ENCODE measurements around the gene CSTF1.
A peak's percentile ranks its signal among the peaks of the same experiment; 100 is the strongest.
"Not testable (repeated sequence)": the region's sequence is repeated elsewhere in the genome, so short reads cannot be mapped to it uniquely, and the experiment has no call there.

The CSTF1 gene

DNA sequence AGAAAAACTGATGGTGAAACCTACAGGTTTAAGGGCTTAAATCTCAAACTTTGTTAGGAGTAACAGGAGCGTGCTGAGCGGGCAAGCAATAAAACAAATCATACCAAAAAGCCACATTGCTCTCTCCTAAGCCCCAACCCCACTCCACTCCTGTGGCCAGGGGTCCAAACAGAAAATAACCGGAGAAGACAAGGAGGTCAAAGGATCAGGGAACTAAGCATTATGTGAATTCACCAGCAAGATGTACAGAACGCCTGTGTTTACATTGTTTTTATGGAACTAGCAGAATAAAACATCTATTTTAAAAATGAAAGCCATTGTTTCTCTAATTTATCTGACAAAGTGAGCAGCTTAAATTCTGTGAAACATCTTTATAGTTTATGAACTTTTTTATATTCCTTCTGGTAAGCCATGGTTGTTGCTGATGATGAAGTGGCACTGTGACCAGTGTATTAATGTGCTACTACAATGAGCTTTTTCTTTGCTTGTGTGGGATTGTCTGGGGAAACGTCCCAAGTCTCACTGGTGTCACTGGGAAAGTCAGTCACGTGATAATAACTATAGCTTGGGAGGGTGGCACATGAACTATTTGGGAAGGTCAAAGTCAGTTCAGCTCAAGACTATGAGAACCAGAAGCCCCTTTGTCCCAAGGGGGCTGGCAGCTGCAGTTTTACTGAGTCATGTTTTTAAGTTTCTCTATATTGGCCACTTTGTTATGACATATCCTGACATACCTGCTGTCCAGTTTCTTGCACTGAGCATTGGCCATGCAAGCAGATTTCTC lies 23.9 kb upstream of the CSTF1 start:
- DNase-seq (ENCODE audit: insufficient read length, low spot score) = no peak

DNA sequence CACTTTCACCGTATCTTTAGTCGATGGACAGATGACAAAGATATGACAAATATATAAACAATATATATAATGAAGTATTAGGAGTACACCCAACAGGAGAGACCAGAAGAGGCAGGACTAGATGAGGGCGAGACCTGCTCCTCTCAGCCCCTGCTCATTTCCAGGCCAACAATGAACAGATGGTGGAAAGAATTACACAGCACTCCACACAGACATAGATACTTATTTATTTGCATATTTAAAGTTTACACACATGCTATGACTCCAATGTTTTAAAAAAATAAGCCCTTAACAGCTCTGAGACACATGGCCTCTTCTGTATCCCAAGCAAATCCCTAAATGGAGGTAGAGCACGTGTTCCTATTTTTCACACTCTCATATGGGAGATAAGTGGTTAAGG lies 23.3 kb upstream of the CSTF1 start:
- DNase-seq (ENCODE audit: insufficient read length, low spot score) (no peak), FAIRE-seq (no peak)

More for the DNA sequence above, 23.9 kb upstream of the CSTF1 start:
- peak; percentile 46 for FAIRE-seq

DNA sequence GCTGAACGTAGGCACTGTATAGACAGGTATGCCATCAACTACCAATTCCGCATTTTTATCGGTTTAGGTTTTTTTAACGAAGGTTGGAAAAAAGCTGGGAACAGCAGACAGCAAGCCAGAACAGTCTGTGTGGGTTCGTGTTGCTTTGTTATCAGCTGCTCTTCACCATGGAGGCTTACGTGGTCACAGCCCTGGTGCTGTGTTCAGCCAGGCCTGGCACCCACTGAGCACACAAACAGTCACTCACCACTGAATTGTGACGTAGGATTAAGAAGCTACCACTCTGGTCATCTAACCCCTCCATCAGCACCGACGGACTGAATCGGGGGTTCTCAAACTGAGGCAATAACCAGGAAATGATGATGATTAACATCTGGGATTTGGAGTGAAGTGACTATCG lies 20.5 kb upstream of the CSTF1 start:
- FAIRE-seq = no peak

DNA sequence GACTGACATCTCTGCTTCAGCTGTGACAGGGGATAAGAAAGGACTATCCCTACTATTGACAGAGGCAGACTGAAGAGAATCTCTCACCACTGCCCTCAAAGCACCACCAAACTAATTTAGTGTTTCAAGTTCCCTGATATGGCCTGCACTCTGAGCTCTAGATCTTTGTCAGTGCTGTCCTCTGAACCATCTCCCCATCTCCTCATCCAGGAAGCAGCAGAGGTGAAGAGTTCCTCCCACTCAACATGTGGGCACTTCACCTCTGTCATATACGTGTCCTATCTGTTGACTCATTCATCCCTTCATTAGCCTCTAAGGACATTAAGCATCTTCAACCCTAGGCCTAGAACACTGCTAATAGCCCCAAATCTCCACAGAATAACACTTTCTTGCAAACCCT lies 19.6 kb upstream of the CSTF1 start:
- no peak for DNase-seq (ENCODE audit: insufficient read length, low spot score)
- FAIRE-seq = no peak

More for the DNA sequence above, 20.5 kb upstream of the CSTF1 start:
- no peak for DNase-seq (ENCODE audit: insufficient read length, low spot score)

DNA sequence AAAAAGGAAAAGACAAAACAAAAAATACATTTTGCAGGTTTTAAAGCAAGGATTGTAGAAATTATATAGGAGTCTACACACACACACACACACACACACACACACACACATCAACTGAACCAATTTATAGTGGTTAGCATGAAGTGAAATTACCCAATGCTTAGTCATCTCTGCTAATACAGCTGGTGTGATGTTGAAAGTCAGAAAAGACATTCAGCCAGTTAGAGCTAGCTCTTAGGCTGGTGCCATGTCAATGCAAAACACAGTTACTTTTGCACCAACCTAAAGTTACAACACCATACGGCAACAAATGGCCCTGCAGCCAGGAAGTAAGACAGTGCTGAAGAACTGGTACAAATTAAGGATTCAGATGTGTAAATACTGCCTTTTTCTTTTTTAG lies 18.5 kb upstream of the CSTF1 start:
- peak; percentile 70 for DNase-seq (ENCODE audit: insufficient read length, low spot score)
- peak; percentile 93 for FAIRE-seq

DNA sequence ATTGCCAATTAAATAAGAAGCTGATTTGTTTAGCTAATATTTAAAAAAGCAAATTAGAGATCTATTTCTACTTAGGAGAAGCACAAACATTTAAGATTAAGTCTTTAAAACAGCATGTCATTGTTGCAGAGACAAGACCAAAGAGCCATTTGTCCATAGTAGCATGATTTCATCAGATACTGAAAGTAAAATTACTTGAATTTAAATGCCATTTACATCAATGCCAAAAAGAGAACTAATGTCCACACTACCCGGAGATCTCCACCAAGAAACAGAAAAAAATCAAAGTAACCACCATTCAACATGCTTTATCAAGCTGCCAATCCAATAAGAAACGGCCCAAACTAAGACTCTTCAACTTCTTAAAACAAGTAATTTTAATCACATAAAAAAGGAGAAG lies 16.1 kb upstream of the CSTF1 start:
- DNase-seq (ENCODE audit: insufficient read length, low spot score) = no peak
- no peak for FAIRE-seq

DNA sequence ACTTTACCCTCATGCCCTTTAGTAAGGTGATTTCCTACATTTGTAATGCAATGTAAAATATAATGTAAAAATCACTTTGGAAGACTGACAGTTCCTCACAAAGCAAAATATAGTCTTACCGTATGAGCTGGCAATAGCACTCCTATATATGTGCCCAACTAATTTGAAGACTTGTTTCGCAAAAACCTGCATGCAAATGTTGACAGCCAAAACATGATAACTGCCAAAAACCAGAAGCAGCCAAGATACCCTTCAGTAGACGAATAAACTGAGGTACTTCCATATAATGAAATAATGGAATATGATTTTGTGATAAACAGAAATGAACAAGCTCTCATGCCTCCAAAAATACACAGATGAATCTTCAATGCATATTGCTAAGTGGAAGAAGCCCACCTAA lies 14.1 kb upstream of the CSTF1 start:
- FAIRE-seq (no peak), DNase-seq (ENCODE audit: insufficient read length, low spot score) (no peak)

DNA sequence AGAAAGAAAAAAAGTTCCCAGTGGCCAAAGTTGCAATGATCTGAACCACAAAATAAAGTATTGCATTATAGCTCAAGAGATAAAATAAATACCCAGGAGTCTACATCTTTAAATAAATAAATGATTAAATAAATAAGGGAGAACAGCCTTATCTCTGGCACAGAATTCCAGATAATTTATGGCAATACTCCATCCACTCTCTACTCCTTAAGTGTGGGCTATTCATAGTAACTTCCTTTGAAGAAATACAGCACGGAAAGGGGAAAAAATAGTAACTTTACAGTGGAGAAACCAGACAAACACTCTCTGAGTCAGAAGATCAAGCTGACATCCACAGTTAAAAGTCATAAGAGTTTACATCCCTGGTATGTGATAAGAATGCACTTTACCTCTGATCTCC lies 12.1 kb upstream of the CSTF1 start:
- FAIRE-seq = no peak

DNA sequence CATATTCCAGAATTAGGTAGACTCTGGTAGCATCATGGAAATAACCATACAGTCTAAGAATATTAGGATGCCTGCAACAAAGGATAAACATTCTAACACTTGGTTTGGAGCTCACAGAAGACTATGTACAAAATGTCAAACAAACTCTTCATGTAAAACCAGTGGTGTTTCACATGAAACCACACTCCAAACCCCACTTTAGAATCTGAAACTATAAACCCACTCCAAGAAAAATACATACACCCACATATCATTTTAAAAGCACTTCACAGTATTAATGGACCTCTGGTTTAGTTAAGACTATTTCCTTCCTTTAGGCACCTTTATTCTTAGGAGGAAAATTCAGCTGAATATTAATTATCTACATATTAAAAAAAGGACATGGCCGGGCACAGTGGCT lies 10.9 kb upstream of the CSTF1 start:
- FAIRE-seq (peak; percentile 26), DNase-seq (ENCODE audit: insufficient read length, low spot score) (no peak)

More for the DNA sequence above, 12.1 kb upstream of the CSTF1 start:
- DNase-seq (ENCODE audit: insufficient read length, low spot score) = no peak

DNA sequence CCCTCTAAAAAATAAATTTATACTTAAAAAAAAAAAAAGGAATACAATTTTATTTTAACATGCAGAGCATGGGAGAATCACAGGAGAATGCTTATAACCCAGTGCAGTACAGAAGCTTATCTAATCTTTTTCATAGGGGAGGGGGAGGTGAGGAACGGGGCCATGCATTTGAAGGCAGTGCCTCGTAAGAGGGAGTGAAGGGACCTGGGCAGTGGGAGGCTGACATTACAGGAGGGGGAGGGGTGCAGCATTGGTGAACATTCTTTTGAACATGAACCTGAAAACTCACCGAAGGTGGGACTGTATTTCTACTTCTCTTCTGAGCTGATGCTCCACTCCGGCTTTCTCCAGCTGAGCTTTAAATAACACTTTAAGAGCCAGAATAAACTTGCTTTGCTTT lies 9.7 kb upstream of the CSTF1 start:
- DNase-seq (ENCODE audit: insufficient read length, low spot score) = no peak
- FAIRE-seq = no peak

DNA sequence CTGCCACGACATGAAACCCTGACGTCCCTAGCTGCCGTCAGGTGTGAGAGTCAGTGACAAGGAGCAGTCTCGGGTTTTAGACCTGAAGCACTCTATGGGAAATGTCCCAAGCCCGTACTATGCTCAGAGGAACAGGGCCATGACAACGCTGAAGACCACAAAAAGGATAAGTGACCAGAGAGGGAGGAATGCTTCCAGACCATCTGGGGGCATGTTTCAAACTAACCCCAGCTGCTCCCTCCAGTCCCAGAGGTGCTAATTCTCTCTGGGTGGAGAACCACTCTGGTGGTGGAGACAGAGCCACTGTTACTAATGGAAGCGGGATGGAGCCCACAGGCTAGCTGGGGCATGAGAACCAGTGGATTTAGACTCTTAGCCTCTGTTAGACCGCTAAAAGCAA lies 9.1 kb upstream of the CSTF1 start:
- FAIRE-seq (peak; percentile 16), DNase-seq (ENCODE audit: insufficient read length, low spot score) (no peak)

DNA sequence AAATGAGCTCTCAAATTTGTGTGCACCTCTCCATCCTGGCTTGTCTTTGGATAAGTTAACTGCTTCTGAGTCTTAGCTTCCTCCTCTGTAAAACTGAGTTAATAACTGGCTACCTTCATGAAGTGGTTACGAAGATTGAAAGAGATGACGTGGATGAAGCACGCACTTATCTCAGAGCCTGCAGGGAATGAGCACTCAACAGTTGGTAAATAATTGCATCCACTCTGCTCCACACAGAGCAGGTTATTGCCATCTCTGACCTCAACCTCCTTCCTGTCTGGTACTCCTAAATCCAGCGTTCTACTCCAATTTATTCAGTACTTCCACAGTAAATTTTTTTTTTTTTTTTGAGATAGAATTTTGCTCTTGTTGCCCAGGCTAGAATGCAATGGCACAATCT lies 7.3 kb upstream of the CSTF1 start:
- DNase-seq (ENCODE audit: insufficient read length, low spot score) (no peak), FAIRE-seq (peak; percentile 78)

DNA sequence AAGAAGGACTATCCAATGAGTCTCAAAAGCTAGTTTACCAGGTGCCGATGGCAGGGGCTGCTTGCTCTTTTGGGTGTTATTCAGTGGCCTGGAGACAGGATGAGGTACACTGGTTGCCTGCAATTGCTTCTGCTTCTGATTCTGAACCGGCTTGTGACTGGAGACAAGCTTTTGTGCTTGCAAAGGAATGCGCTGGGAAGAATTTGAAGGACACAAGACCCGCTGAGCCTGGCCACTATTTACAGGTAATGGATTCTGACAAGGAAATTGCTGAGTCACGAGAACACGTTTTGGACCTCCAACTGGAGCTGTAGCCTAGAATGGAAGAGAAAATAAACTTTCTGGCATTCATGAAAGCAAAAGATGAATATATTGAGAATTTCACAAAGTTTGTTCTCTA lies 6.2 kb upstream of the CSTF1 start:
- DNase-seq (ENCODE audit: insufficient read length, low spot score) = no peak
- FAIRE-seq = peak; percentile 51

DNA sequence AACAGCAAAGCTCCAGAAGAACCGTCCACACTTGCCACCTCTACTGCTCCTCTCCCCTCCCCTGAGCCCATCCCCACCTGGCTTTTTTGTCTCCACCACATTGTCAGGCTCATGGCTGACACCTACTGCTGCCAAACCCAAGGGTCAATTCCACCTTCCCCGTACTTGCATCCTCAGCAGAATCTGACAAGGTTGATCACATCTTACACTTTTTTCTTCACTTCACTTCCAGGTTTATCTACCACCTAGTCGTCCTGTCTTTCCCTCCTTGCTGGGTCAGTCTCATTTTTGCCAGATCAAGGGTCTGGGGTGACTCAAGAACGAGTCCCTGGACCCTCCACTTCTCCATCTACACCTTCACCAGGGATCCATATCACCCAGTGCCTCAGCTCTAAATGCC lies 3.6 kb upstream of the CSTF1 start:
- DNase-seq (ENCODE audit: insufficient read length, low spot score) = no peak
- FAIRE-seq = no peak

DNA sequence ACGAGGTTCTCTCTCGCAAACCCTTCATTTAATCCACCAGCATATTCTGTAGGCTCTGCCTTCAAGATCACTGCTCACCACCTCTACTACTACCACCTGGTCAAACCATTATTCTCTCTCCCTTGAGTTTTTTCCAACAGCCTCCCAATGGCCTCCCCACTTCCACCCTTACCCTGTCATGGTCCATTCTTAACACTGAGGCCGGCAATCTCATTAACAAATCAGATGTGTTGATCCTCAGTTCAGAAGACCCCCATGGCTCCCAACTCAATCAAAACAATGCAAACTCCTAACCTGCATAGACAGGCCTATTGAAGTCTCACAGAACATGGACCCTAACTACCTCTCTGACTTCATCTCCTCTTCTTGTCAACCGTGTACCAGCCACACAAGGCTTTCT lies 2.6 kb upstream of the CSTF1 start:
- no peak for DNase-seq (ENCODE audit: insufficient read length, low spot score)
- FAIRE-seq = peak; percentile 26

DNA sequence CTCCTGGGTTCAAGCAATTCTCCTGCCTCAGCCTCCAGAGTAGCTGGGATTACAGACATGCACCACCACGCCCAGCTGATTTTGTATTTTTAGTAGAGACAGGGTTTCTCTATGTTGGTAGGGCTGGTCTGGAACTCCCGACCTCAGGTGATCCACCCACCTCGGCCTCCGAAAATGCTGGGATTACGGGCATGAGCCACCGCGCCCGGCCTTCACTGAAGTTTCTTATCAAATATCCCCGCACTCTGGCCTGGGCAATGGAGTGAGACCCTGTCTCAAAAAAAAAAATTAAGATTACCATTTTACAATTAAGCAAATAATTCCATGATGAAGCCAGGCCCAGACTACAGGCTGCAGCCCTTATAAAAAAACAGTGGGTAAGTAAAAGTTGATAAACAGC lies 2.0 kb upstream of the CSTF1 start:
- FAIRE-seq; DNase-seq (ENCODE audit: insufficient read length, low spot score): not testable (repeated sequence)

DNA sequence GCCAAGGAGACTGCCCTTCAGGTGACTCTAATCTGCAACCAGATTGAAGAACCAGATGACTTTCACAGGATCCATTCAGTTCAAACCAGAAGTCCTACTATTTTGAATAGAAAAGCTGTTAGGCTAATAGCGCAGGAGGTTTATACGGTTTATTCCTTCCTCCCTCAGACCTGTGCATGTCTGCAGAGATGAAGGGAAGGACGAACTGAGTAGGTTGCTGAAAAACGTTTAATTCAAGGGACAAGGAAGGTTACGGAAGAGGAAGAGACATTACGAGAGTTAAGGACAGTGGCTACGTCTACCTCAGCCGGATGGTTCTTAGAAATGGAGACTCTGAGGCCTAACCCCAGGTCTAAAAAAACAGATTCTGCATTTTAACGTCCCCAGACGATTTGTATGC lies 1.4 kb upstream of the CSTF1 start:
- DNase-seq (ENCODE audit: insufficient read length, low spot score) (no peak), FAIRE-seq (peak; percentile 77)

DNA sequence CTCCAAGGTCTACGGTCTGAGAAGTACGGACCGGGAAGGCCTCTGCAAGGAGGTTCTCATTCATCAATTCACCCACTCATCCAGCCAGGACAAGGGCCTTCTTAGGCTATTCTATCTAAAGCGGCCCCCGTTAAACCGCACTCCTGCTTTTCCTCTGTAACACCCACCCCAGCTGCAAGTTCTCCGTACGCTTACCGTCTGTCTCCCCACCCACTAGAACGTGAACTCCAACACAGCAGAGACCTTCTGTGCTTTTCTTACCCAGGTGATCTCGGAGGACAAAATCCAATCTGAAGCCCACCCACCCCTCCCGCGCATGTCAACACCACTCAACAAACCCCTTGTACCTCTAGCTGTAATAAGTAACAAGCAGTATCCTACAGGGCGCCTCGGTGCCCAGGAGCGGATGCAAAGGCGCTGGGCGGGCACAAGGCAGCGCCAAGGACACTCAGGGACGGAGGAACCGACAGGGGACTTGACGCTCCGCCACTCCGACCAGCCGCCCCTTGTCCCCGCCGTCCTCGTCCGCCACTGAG lies 781 bp upstream of the CSTF1 start:
- FAIRE-seq = peak; percentile 74

DNA sequence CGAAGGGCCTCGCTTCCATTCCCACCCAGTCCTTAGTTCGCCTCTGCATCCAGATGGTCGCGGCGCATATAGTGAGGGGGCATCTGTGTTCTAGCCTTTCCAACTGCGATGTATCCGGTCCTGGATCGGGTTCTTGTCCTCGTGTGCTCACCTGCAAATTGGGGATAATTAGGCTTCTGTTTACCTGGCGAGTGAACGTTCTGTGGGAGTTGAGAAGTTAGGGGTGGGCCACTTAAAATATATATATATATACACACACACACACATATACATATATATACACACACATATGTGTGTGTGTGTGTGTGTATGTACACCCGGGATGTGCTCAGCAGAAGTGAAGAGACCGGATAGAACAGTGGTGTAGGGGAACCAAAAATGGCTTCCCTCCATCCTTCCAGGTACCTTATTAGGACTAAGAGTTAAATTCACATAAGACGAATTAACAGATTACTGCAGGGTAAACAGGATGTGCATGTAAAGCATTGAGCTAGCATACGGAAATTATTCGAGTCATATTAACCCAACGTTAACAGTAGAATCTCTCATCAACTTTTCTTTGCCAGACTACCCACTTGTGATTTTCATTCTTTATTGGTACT lies 537 bp downstream of the CSTF1 start:
- FAIRE-seq = peak; percentile 80
- DNase-seq (ENCODE audit: insufficient read length, low spot score) = no peak

More for the DNA sequence above, 781 bp upstream of the CSTF1 start:
- DNase-seq (ENCODE audit: insufficient read length, low spot score) = no peak

DNA sequence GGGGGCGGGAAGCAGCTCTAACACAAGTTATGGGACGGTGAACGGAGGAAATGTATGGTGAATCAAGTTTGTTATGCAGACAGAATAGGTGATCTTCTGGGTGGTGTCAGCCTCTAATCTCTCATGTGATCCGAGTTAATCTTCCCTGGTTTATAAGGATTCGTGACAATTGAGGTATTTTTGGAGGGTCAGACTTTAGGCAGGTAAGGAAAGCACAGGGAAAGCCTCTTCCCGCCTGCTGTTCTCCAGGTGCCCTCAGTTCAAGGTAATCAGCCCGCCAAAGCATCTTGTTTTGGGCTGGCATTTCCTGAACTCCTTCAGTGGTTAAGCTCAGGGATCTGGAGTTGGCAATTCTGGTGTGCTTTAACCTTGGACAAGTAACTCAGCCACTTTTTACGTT lies 1.2 kb downstream of the CSTF1 start:
- DNase-seq (ENCODE audit: insufficient read length, low spot score) = no peak
- FAIRE-seq = no peak

DNA sequence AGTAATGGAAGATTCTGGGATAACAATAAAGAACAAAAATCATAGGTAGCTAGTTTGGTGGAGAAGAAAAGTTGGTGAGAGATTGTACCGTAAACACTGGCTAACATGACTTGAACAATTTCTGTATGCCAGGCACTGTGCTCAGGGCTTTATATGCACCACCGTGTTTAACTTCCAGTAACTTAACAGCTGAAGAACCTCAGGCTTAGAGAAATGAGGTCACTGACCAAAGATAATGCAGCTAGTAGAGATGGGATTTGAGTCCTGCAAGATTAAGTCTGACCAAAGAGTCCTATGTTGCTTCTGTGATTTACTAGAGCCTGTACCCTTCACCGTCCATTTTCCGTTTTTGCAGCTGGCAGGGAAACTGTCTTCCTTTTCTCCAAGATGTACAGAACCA lies 2.7 kb downstream of the CSTF1 start:
- DNase-seq (ENCODE audit: insufficient read length, low spot score) (no peak), FAIRE-seq (no peak)

DNA sequence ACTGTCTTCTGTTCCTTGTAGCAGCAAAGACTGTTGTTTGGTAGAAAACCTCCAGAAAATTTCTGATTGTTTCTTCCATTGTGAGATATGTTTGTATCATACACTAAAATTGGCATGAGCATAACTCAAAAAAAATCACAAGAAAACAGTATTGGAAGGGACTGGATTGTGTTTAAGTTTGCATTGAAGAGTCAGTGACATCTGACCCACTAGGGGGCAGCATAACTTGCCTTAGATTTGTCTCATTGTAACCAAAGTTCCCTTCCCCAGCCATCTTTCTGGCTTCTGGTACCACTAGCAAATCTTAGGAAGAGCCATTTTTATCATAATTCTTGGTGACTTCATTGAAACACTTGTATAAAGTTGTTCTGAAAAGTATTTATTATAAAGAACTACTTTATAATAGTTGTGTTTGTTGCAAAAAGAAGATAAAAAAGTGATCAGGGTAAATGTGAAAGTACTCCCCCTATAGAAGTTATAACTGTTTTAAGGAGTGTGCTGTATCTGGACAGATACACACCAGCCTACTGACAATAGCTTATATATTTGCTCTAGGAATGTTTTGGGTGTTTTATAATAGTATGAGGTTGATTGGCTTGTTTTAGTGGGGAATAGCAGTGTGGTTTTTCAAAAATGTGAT lies 7.7 kb downstream of the CSTF1 start:
- DNase-seq (ENCODE audit: insufficient read length, low spot score) (peak; percentile 87), FAIRE-seq (peak; percentile 96)
